ENCODE data around the gene PLCH1. TPM values are rescaled to one million over a fixed set of nuclear protein-coding genes. Genes with fewer than 3 reads are reported as not detected.

PLCH1 gene
- total RNA-seq, 1 donor: 11.7 TPM

DNA sequence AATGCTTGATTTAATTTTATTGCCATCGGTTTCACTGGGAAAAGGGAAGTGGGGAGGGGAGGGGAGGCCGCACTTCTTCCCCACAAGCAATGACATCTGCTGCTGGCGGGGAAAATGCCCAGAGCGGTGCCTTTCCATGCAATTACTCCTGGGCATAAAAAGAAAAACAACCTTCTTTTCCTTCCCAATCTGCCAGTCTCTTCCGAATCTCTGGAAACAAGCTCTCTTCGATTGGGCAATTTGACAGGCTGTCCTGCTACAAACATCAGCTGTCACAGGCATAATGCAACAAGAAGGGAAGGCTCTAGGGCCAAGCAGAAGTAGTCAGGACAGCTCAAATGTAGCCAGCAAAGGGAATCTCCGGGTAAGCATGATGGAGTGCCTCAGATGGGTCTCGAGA lies 358.0 kb downstream of the PLCH1 start:
- H3K4me3 ChIP-seq (ENCODE audit: low read depth, low read length): no peak overlapping the region
- no peak for DNase-seq (ENCODE audit: low read depth)
- TF ChIP-seq CTCF (IDR thresholded peaks at IDR 0.05; ENCODE audit: insufficient read depth, low read depth, low read length): no peak

DNA sequence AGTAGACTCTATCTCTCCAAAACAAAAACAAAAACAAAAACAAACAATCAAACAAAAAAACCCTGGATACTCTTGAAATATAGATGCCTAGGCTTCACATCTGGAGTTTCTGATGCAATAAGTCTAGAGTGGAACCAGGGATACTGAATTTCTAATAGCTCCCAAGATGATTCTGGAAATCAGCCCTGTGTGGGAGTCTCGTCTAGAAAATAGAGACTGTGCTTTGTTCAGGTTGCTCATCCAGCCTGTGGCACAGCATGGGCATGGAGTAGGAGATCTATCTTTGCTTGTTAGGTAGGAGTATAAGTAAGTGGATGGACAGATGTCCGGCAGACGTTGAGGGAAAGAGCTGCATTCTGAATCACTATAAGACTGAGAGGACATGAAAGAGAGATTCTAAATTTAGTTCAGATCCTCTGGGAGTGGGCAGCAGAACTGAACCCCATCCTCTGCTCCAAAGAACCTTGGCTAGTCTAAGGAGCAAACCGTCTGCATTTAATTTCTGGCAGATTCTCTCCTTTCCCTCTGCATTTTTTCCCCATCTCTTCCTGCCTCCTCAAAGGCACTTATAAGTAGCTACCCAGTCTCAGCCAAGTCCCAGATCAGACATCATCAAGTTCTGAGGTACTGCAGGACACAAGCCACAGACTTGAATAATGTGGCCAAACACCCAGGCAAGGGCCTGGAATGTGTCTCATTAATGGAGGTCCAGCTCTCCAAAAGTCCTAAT lies 358.8 kb downstream of the PLCH1 start:
- no peak for TF ChIP-seq CTCF (IDR thresholded peaks at IDR 0.05; ENCODE audit: insufficient read depth, low read depth, low read length)
- peak; percentile 17 for DNase-seq (ENCODE audit: low read depth)
- H3K4me3 ChIP-seq (ENCODE audit: low read depth, low read length): no peak overlapping the region

GRCh38 chr3:155382396-155383042 lies 362.4 kb downstream of the PLCH1 start:
- DNase-seq (ENCODE audit: low read depth): peak; percentile 68
- H3K4me3 ChIP-seq (ENCODE audit: low read depth, low read length): no peak overlapping the region
- TF ChIP-seq CTCF (IDR thresholded peaks at IDR 0.05; ENCODE audit: insufficient read depth, low read depth, low read length): peak; percentile 88

GRCh38 chr3:155377847-155378246 lies 367.0 kb downstream of the PLCH1 start:
- DNase-seq (ENCODE audit: low read depth): no peak
- TF ChIP-seq CTCF (IDR thresholded peaks at IDR 0.05; ENCODE audit: insufficient read depth, low read depth, low read length): no peak
- H3K4me3 ChIP-seq (ENCODE audit: low read depth, low read length): no peak overlapping the region

- no peak for TF ChIP-seq CTCF (IDR thresholded peaks at IDR 0.05; ENCODE audit: insufficient read depth, low read depth, low read length)
- no peak overlapping the region for H3K4me3 ChIP-seq (ENCODE audit: low read depth, low read length)
- no peak for DNase-seq (ENCODE audit: low read depth)
Observed at GRCh38 chr3:155377071-155377470, 367.8 kb downstream of the PLCH1 start.

DNA sequence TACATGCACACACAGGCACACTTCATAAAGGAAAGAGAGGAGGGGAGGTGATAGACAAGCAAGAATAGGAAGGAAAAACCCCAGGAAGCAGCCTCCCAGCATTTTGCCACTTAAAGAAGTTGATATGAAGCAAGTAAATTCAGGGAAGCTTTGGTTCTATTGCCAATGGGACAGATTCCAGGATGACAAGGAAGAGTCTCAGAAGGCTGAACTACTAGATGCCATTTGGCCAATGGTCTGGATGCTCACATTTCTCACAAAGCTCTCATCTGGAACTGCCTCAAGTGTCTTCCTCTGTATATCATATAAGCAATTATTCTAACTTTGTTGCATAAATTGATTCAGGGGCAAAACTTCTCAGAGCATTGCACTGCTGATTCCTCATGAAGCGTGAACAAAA lies 372.6 kb downstream of the PLCH1 start:
- H3K4me3 ChIP-seq (ENCODE audit: low read depth, low read length): no peak overlapping the region
- no peak for TF ChIP-seq CTCF (IDR thresholded peaks at IDR 0.05; ENCODE audit: insufficient read depth, low read depth, low read length)
- no peak for DNase-seq (ENCODE audit: low read depth)
